Stimulated activated naive CD8-positive, alpha-beta T cell treated with anti-CD3 and anti-CD28 coated beads, Interleukin-15, Interleukin-2, amounts not matched to agents 100 ng/mL and 50 ng/mL, for 24 hours (primary cell): ENCODE measurements around the gene USP7.

Source experiments
- H3K27ac Mint-ChIP-seq: one replicate; pipeline ENCODE4 v1.8.0; 2021; ENCODE audit warnings: mild to moderate bottlenecking, mixed read lengths
- H3K27me3 Mint-ChIP-seq: one replicate; pipeline ENCODE4 v1.8.0; 2021; ENCODE audit warnings: mixed read lengths
- H3K36me3 Mint-ChIP-seq: one replicate; pipeline ENCODE4 v1.8.0; 2021; ENCODE audit warnings: low read depth, mixed read lengths
- H3K4me1 Mint-ChIP-seq: one replicate; pipeline ENCODE4 v1.8.0; 2021; ENCODE audit warnings: low read depth, mixed read lengths
- H3K4me3 Mint-ChIP-seq: one replicate; pipeline ENCODE4 v1.8.0; 2021; ENCODE audit warnings: mild to moderate bottlenecking, mixed read lengths
- H3K9me3 Mint-ChIP-seq: one replicate; pipeline ENCODE4 v1.8.0; 2021; ENCODE audit warnings: mixed read lengths

Gene USP7

DNA sequence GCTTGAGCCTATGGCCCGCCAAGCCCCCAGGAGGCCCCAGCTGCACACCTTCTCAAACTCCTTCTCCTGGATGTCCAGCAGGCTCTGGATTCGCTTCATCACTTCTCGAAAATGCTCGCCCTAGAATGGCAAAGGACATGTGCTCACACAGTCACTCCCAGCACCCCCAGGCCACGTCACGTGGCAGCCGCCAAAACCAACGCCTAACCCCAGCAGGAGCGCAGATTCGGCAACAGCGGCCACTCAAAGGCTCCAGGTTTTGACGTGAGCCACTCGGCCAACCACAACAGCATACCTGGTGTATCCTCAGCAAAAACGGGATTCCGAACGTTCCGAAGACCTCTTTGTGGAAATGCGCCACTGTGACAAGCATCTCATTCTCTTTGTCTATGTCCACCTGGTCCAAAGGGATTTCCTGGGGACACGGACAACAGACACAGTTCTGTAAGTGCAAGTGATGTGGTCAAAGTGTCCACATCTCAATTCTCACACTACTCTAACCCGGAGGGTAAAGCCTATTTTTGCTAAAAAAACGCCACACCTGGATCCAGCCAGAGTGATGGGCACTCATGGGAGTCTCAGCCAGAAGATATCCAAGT, 68.9 kb downstream of the USP7 start:
- Mint-ChIP-seq H3K9me3 (no peaks in the 10 kb centered on the region), H3K27ac (no peak overlapping the region), H3K27me3 (no peaks in the 10 kb centered on the region), H3K4me1 (peaks cover 20% of the 10 kb centered on the region), H3K4me3 (no peak overlapping the region), H3K36me3 (peaks cover 82% of the 10 kb centered on the region)

DNA sequence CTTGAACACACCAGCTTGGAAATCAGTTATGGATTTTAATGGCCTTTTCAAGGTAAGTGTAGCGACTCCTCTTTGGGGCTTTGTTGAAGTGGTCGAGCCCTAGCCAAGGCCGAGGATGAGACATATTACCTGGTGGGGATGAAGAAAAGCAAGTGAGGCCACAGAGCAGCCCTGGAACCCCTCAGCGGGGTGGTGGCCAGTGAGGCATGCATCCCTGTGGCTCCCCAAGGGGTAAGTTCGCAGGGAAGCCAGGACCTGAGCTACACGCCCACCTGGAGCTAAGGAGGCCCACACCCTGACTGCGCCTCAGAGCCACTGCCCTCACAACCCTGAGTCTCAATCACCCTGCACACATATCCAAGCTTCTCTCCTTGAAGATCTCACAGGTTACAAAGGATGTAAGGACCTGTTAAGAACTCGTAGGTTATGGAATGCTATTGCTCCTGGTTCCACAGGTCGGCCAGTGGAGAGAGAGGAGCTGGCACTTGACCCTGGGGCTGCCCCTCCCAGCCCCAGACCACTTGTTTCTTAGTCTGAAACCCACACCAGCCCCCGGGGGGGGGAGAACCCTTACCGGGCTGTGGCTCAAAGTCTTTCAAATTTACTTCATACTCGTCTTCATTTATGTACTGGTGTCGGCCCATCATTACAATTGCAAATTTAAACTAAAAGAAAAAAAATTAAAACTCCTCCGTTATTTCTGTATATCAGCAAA, 69.6 kb downstream of the USP7 start:
- H3K4me3 Mint-ChIP-seq = no peak overlapping the region
- H3K9me3 Mint-ChIP-seq = no peaks in the 10 kb centered on the region
- peaks cover 75% of the 10 kb centered on the region for H3K36me3 Mint-ChIP-seq
- peaks cover 20% of the 10 kb centered on the region for H3K4me1 Mint-ChIP-seq
- no peak overlapping the region for H3K27ac Mint-ChIP-seq
- no peaks in the 10 kb centered on the region for H3K27me3 Mint-ChIP-seq

DNA sequence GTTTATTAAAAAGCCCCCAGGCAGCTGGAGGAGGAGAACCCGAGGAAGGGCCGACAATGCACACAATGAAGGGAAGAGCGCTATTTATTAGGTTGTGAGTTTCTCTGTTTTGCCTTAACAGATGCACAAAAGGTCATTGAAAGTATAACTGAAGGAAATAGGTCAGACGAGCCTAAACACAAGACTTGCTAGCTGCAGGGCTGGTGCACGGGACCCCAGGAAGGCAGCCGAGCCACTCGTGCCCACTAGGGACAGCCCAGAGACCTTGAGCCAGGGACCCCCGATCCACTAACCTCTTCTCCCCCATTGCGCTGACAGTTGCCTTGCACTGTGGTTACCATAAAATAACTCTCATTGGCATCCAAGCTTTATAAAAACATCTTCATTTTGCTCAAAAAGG, 70.3 kb downstream of the USP7 start:
- H3K4me1 Mint-ChIP-seq = peaks cover 20% of the 10 kb centered on the region
- H3K27ac Mint-ChIP-seq = no peak overlapping the region
- no peaks in the 10 kb centered on the region for H3K9me3 Mint-ChIP-seq
- H3K27me3 Mint-ChIP-seq = no peaks in the 10 kb centered on the region
- H3K36me3 Mint-ChIP-seq = peaks cover 70% of the 10 kb centered on the region
- H3K4me3 Mint-ChIP-seq = no peak overlapping the region

DNA sequence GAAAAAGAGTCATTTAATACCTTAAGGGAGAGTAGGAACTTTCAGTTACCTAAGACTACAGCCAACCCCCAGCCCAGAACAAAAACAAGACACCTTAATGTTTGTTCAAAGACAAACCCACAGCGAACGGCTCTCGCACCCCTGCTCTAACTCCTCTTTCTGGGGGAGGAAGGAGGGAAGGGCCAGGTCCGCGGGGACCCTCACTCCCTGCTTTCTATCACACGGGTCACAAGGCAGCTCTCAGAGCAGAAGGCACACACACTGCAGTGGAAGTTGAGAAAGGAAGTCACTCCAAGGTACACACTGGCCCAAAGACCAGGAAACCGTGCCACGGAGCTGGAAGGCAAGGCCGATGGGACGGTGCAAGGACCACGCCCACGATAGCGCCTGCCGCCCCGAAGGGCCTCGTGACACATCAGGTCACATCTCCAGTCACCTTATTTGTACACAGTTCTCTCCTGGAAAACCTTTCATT, 71.6 kb downstream of the USP7 start:
- H3K4me3 Mint-ChIP-seq = peak overlapping the region; percentile 59
- peak overlapping the region; percentile 87 for H3K27ac Mint-ChIP-seq
- H3K36me3 Mint-ChIP-seq = peaks cover 64% of the 10 kb centered on the region
- H3K4me1 Mint-ChIP-seq = peaks cover 20% of the 10 kb centered on the region
- H3K9me3 Mint-ChIP-seq = no peaks in the 10 kb centered on the region
- H3K27me3 Mint-ChIP-seq = no peaks in the 10 kb centered on the region

DNA sequence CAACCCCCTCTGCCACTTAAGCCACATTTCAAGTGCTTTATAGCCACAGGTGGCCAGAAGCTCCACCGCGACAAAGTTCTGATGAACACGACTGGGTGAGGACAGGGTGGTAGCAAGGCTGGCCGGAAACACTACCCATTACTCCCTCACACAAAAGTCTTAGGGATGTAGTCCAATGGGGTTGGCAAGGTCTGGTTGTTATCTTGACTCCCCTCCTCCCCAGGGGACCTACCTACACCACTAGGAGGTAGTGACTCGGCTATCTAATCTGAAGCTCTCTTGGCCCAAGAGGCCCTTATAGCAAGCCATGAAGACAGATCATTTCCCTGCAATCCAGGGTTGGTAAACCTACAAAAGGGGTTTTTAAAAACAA, 73.2 kb downstream of the USP7 start:
- H3K27ac Mint-ChIP-seq = no peak overlapping the region
- peaks cover 55% of the 10 kb centered on the region for H3K36me3 Mint-ChIP-seq
- H3K27me3 Mint-ChIP-seq = peaks cover 3% of the 10 kb centered on the region
- no peaks in the 10 kb centered on the region for H3K9me3 Mint-ChIP-seq
- H3K4me1 Mint-ChIP-seq = peaks cover 32% of the 10 kb centered on the region
- no peak overlapping the region for H3K4me3 Mint-ChIP-seq

DNA sequence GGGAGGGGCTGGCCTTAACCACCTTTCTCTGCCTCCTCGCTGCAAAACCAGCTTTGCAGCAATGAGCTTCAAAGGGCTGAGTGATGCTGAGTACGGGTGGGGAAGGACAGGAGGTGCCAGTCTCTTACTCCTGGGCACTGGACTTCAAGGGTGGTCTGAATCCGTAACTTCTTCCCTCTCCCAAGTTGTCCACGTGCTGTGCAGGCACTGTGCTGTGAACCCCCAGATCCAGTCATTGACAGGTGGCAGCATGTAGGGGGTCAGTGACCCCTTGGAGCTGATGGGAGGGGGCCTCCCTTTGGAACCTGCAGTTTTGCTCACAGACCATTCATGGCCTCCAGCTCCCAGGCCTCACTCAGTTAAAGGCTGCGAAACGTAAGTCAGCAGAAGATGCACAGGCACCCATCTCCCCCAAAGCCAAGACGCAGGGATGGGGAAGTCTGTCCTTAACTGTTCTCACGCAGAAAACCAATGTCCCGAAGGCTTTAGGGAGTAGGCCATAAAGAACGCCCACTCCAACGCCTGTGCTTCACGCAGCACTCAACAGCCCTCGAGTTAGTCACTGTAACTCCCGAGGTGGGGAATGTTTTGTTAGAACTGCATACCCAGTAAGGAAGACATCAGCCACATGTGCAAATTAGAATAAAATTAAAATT, 73.7 kb downstream of the USP7 start:
- Mint-ChIP-seq H3K4me1 (peaks cover 33% of the 10 kb centered on the region), H3K9me3 (no peaks in the 10 kb centered on the region), H3K27ac (peak overlapping the region; percentile 21), H3K36me3 (peaks cover 49% of the 10 kb centered on the region), H3K4me3 (no peak overlapping the region), H3K27me3 (peaks cover 4% of the 10 kb centered on the region)

DNA sequence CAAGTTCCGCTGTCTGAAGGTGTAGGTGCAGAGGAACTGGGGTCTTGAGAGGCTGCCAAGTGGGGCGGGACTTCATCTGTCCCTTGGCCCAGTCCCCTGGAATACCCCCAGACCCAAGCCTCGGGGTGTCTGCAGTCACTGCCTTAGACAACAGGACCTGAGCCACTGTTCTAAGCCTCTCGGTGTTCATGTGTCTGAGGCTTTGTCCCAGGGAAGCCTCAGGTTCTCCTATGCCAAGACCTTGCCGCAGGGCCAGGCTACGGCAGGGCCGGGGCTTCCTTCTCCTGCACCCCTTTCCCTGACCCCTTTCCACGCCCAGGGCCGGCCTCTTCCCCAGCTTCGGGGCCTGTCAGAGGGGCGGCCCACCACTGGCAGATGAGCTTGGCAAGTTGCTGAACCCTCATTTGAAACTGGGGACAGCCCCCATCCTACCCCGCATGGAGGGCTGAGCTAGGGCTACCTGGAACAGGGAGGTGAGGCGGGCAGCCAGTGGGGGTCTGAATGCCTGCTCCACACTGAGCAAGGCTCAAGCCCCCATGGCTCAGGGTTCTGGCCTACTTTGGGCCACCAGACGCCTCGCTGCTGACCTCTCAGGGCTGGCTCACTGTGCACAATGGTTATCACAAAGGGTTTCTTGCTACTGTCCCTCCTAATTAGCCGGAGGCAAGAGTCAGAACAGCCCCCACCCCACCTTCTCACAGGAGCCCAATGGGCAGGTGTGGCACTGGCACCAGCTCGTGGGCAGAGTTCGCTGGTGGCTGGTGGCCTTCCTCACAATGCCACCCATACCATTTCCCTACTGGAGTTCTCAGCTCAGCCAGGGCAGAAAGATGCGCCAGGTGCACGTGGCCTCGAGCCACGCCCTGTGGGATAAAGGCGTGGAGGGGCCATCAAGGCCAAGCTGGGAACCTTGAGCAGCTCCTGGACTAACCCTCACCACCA, 74.5 kb downstream of the USP7 start:
- peaks cover 4% of the 10 kb centered on the region for H3K27me3 Mint-ChIP-seq
- H3K27ac Mint-ChIP-seq = no peak overlapping the region
- peaks cover 43% of the 10 kb centered on the region for H3K36me3 Mint-ChIP-seq

DNA sequence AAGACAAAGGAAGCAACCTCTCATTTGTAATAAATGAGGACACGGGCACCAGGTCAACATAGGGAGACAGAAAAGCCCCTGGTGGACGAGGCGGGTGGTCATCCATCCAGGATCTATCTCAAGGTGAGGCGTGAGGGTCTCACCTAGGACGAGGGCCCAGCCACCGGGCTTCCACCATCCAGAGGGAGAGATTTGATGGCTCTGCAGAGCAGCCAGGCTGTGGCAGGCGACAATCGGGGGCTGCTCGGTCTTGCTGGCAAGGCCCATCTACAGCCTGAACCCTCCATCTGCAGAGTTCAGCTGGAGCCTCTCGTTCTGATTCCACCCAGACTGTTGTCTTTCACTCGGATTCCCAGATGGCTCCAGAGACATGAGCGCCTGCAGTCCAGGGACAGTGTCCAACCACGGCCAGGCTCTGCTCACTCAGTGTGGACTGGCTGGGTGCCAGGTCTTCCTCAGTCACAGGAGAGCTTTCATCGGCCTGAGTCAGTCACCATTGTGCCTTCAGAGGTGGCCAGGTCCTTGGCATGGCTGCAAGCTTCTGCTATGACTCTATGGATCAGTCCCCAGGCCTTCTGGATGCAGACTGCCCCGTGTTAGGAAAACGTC, 75.7 kb downstream of the USP7 start:
- peaks cover 33% of the 10 kb centered on the region for H3K36me3 Mint-ChIP-seq
- no peak overlapping the region for H3K27ac Mint-ChIP-seq
- H3K9me3 Mint-ChIP-seq = no peaks in the 10 kb centered on the region
- no peak overlapping the region for H3K4me3 Mint-ChIP-seq
- peaks cover 33% of the 10 kb centered on the region for H3K4me1 Mint-ChIP-seq
- H3K27me3 Mint-ChIP-seq = peaks cover 4% of the 10 kb centered on the region

More for the DNA sequence above, 74.5 kb downstream of the USP7 start:
- Mint-ChIP-seq H3K9me3 (no peaks in the 10 kb centered on the region), H3K4me3 (no peak overlapping the region), H3K4me1 (peaks cover 33% of the 10 kb centered on the region)

DNA sequence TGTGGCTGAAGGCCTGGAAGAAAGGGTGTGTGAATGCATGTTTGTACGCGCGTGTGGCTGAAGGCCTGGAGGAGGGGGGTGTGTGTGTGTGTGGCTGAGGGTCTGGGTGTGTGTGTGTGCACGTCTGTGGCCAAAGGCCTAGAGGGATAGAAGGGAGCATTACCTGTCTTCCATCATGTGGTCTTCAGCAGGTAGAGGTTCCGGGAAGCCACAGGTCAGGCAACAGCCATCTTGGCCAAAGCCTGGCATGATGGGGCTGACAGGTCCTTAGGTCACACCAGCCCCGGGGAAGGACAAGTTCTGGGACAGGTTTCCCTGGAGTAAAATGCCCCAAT, 76.3 kb downstream of the USP7 start:
- Mint-ChIP-seq H3K4me3 (no peak overlapping the region), H3K27me3 (peaks cover 4% of the 10 kb centered on the region), H3K4me1 (peaks cover 32% of the 10 kb centered on the region), H3K9me3 (no peaks in the 10 kb centered on the region), H3K36me3 (peaks cover 26% of the 10 kb centered on the region), H3K27ac (no peak overlapping the region)

DNA sequence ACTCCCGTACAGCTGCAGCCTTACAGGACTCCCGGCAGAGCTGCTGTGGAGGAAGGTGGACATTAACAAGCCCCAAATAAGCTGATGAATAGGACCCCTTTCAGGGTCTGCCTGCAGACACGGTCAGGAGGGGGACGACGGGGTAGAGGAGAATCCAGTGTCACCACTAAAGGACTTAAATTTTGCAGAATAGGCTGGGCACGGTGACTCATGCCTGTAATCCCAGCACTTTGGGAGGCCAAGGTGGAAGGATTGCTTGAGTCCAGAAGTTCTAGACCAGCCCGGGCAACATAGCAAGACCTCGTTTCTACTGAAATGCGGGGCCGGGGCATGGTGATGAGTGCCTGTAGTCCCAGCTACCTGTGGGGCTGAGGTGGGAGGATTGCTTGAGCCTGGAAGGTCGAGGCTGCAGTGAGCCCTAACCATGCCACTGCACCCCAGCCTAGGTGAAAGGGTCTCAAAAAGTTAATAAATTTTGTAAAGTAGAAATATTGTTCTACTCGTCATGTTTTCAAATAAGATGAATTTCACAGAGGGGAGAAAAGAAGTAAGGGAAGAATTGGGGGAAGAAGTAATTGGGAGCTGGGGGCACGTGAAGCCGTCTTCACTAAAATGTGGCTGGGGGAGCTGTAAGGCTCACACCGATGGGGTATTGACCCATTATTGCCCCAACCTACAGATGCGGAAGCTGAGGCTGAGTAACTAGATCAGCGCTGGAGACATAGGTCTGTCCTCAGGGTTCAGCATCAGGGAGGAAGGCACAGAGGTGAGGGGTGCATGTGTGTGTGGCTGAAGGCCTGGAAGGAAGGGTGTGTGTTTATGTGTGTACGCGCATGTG, 76.9 kb downstream of the USP7 start:
- Mint-ChIP-seq H3K4me1 (peaks cover 26% of the 10 kb centered on the region), H3K27me3 (peaks cover 4% of the 10 kb centered on the region), H3K4me3 (no peak overlapping the region), H3K36me3 (peaks cover 21% of the 10 kb centered on the region), H3K9me3 (no peaks in the 10 kb centered on the region), H3K27ac (peak overlapping the region; percentile 16)

DNA sequence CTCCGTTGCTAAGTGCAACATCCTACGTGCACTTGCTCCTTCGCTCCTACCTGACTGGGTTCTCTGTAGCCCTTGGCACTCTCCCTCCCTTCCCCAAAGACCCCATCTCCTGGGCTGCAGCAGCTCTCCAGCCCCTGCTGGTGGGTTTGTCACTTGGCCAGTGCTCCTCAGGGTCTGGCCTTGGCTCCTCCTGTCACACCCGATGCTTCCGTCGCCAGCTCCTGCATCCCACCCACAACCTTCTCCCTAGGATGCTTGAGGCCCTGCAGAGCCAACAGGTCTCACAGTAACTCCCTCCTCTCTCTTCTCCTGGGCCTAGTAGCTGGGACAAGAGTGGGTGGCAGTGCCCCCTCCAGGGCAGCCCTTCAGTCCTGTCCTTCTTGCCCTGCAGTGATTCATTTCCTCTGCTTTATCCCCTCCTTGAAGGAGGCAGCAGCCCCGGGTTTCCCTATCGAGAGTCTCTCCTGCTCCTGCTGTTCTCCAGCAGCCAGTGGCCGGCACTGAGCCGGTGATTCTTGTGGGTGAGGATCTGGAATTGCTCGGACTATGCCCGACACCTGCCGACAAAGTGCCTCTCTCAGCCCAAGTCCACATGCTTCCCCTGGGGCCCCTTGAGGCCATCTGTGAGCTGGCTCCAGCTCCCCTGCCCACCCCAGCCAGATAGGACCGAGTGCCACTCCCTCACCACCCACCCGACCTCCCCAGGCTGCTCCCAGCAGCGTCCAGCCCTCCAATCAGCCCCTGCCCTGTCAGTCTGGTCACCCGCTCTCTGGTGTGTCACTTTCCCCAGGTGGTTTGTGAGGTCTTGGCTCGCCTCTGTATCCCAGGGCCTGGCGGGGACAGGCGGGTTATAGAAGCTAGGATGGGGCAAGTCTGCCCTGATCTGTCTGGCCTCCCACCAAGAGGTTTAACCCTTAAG, 77.8 kb downstream of the USP7 start:
- Mint-ChIP-seq H3K27me3 (peaks cover 4% of the 10 kb centered on the region), H3K27ac (peak overlapping the region; percentile 16), H3K9me3 (no peaks in the 10 kb centered on the region), H3K4me3 (no peak overlapping the region), H3K4me1 (peaks cover 20% of the 10 kb centered on the region), H3K36me3 (peaks cover 12% of the 10 kb centered on the region)

DNA sequence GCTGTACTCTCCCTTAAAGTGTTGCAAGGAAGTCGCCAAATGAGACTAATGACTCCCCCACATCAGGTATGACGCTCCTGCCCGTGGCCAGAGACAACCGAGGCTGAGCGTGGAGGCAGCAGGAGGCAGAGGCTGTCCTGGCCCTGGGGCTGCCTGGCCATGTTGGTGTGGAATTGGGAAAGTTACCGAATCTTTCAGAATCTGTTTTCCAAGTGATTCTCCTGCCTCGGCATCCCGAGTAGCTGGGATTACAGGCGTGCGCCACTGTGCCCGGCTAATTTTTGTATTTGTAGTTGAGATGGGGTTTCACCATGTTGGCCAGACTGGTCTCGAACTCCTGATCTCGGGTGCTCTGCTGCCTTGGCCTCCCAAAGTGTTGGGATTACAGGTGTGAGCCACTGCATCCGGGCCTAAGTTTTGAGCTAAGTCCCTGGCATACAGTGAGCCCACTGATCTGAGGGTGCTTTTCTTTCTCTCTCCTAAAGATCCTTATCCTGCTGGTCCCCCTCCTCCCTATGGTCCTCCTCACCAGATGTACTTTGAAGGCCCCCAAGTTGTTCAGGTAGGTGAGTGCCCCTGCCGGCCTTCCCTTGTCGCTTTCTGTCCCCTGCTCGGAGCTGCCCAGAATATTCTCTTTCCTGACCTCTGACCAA, 80.9 kb downstream of the USP7 start:
- no peak overlapping the region for H3K27ac Mint-ChIP-seq
- peaks cover 4% of the 10 kb centered on the region for H3K36me3 Mint-ChIP-seq
- H3K4me1 Mint-ChIP-seq = peaks cover 20% of the 10 kb centered on the region
- no peak overlapping the region for H3K4me3 Mint-ChIP-seq
- no peaks in the 10 kb centered on the region for H3K9me3 Mint-ChIP-seq
- H3K27me3 Mint-ChIP-seq = peaks cover 4% of the 10 kb centered on the region
